ENCODE measurements around the gene DNM2.
"Not testable (repeated sequence)": the region's sequence is repeated elsewhere in the genome, so short reads cannot be mapped to it uniquely, and the experiment has no call there.

- not testable (repeated sequence) for TF ChIP-seq POLR2A, POLR2AphosphoS5 (IDR thresholded peaks at IDR 0.05; ENCODE audit: low read depth, low read length)
These were observed 152.0 kb downstream of the DNM2 start for GRCh38 chr19:10869872-10870311.

Data from GM12892 (cell line).